Measurements from ENCODE around the gene SH3YL1. TPM values are rescaled to one million over a fixed set of nuclear protein-coding genes. Genes with fewer than 3 reads are reported as not detected.

Gene SH3YL1
- total RNA-seq, 1 experiment from 2014 or later, result 26.5 TPM

DNA sequence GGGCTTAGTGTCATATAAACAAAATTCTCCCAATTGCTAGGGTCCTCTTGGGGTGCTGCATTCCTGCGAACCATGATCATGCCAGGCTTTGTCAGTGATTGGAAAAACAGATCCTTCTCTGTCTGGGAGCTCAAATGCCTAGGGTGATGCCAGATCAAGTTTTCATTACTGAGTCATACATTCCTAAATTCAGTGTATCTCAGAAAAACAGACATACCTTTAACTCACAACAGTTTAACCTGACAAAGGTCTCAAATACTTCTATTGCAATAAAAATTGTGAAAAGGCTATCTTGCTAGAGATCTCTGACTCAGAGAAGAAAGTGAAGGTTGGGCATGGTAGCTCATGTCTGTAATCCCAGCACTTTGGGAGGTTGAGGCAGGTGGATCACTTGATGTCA is 86.9 kb downstream of the SH3YL1 start:
- no peak overlapping the region for H2BK15ac ChIP-seq (ENCODE audit: low read depth, low read length)
- H2BK120ac ChIP-seq (ENCODE audit: low read depth, low read length, poor library complexity, severe bottlenecking), result no peak overlapping the region
- H3K79me1 ChIP-seq (ENCODE audit: insufficient read depth, low read depth, low read length, poor library complexity, severe bottlenecking), result no peaks in the 10 kb centered on the region
- H3K4me3 Mint-ChIP-seq, result no peak overlapping the region
- no peak overlapping the region for H3K4ac ChIP-seq (ENCODE audit: low read depth, low read length)
- H2AFZ ChIP-seq (ENCODE audit: low read length), result no peak overlapping the region
- no peak overlapping the region for H3K27ac ChIP-seq (ENCODE audit: insufficient read length, low read depth, low read length)
- H4K5ac ChIP-seq (ENCODE audit: insufficient read length, low read depth, low read length), result no peak overlapping the region
- H3K27me3 Mint-ChIP-seq (ENCODE audit: low read depth), result peaks cover 13% of the 10 kb centered on the region
- H3K23ac ChIP-seq (ENCODE audit: insufficient read length, low read depth, low read length), result no peak overlapping the region
- H2BK5ac ChIP-seq (ENCODE audit: insufficient read length, low read length), result no peak overlapping the region
- no peaks in the 10 kb centered on the region for H3K79me2 ChIP-seq (ENCODE audit: insufficient read depth, low read length)
- no peak overlapping the region for H3K14ac ChIP-seq (ENCODE audit: insufficient read depth, low read length)
- H3K56ac ChIP-seq (ENCODE audit: insufficient read length, low read depth, low read length), result no peak overlapping the region
- no peaks in the 10 kb centered on the region for H3K27me3 ChIP-seq (ENCODE audit: insufficient read depth, low read length)
- peaks cover 5 to 7% (median 5%) of the 10 kb centered on the region in 3 experiments; a peak in 6 of 7 replicates for H3K36me3 Mint-ChIP-seq (ENCODE audit: insufficient read depth in 1 of 3, low read depth in 3 of 3)
- H3K18ac ChIP-seq (ENCODE audit: insufficient read length, low read depth, low read length), result no peak overlapping the region
- no peak overlapping the region for H4K91ac ChIP-seq (ENCODE audit: insufficient read length, low read depth, low read length)
- TF ChIP-seq, protein P1, sequence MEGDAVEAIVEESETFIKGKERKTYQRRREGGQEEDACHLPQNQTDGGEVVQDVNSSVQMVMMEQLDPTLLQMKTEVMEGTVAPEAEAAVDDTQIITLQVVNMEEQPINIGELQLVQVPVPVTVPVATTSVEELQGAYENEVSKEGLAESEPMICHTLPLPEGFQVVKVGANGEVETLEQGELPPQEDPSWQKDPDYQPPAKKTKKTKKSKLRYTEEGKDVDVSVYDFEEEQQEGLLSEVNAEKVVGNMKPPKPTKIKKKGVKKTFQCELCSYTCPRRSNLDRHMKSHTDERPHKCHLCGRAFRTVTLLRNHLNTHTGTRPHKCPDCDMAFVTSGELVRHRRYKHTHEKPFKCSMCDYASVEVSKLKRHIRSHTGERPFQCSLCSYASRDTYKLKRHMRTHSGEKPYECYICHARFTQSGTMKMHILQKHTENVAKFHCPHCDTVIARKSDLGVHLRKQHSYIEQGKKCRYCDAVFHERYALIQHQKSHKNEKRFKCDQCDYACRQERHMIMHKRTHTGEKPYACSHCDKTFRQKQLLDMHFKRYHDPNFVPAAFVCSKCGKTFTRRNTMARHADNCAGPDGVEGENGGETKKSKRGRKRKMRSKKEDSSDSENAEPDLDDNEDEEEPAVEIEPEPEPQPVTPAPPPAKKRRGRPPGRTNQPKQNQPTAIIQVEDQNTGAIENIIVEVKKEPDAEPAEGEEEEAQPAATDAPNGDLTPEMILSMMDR (conservative IDR thresholded peaks at IDR 0.05), result no peak
- no peaks in the 10 kb centered on the region for H4K20me1 ChIP-seq (ENCODE audit: control insufficient read depth, insufficient read depth, insufficient read length)
- no peak overlapping the region for H3T11ph ChIP-seq (ENCODE audit: low read length)
- no peak overlapping the region for H2BK20ac ChIP-seq (ENCODE audit: low read depth, low read length, poor library complexity, severe bottlenecking)
- peaks cover 24% of the 10 kb centered on the region in 2 experiments for H3K9me3 Mint-ChIP-seq
- no CpG with 5 or more reads among the region's 1 CpG for WGBS (ENCODE audit: extremely low coverage, insufficient read length, low lambda C conversion rate)
- no peak overlapping the region for H4K8ac ChIP-seq (replicated peaks; ENCODE audit: insufficient read length, low read depth, low read length)
- no peak overlapping the region for H3K27ac Mint-ChIP-seq
- H2BK12ac ChIP-seq (ENCODE audit: insufficient read length, low read depth, low read length), result no peak overlapping the region
- H3K9me3 ChIP-seq (ENCODE audit: control insufficient read depth, low read depth, low read length), result peaks cover 8% of the 10 kb centered on the region
- no peaks in the 10 kb centered on the region for H3K23me2 ChIP-seq (ENCODE audit: insufficient read length, low read depth, low read length, poor library complexity, severe bottlenecking)
- no peak overlapping the region for H2AK5ac ChIP-seq (ENCODE audit: insufficient read length, low read length)
- no peak overlapping the region for H3K4me2 ChIP-seq (ENCODE audit: insufficient read depth, insufficient read length, low read length)
- DNase-seq, result no peak
- H3K4me1 ChIP-seq (ENCODE audit: insufficient read depth, low read length), result no peaks in the 10 kb centered on the region
- H3K9ac ChIP-seq (ENCODE audit: extremely low read depth, insufficient read length, low read length), result no peak overlapping the region
- H3K4me1 Mint-ChIP-seq, result no peaks in the 10 kb centered on the region

Data from H9 (cell line).